HG03571 (cell line): Measurements from ENCODE around the gene MGAT4C.

Source experiments
- ATAC-seq: cut with Tn5 transposase; IDR thresholded peaks from one replicate; pipeline ENCODE4 v1.9.1; 2021; ENCODE audit not compliant: unreplicated experiment

Gene MGAT4C

GRCh38 chr12:86230516-86231146 is 25.6 kb downstream of the MGAT4C start:
- no peak for ATAC-seq

- no peak for ATAC-seq
Observed at GRCh38 chr12:86229772-86230171, 26.4 kb downstream of the MGAT4C start.

DNA sequence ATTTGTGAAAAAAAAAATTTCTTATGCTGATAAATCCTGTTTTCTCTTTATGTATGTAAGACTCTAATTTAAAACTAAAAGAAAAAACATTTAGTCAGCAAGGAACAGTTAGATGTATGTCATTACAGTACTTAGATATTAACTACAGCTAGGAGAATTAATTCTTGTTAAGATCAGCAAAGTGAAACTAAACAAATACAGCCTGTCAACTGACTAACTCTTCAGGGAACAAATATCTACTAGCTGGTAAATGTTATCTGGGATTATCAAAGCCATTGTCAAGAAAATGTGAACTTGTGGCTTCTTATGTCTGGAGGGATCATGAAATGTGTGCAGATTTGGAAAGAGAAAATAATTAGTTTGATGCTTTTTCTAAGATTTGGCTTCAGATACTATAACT is 27.5 kb downstream of the MGAT4C start:
- no peak for ATAC-seq

- ATAC-seq = no peak
Observed at GRCh38 chr12:86226481-86226880, 29.7 kb downstream of the MGAT4C start.

DNA sequence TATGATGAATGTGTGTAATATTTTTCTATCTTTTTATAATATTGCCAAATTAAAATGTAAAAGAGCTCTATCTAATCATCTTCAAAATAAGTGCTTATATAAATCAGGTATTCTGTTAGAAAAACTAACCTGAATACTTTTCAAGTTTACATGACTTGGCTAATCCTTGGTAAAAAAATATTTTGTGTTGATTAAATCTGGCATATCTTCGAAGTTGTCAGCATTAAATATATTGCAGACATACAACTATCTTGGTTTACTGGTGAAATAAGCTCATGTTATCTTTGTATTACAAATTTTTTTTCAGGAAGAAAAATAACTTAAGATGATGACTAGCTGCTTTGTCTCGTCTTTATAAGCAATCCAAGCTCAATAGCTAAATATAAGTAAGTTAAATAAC is 39.6 kb downstream of the MGAT4C start:
- no peak for ATAC-seq

GRCh38 chr12:86213012-86213411 is 43.2 kb downstream of the MGAT4C start:
- ATAC-seq = no peak

DNA sequence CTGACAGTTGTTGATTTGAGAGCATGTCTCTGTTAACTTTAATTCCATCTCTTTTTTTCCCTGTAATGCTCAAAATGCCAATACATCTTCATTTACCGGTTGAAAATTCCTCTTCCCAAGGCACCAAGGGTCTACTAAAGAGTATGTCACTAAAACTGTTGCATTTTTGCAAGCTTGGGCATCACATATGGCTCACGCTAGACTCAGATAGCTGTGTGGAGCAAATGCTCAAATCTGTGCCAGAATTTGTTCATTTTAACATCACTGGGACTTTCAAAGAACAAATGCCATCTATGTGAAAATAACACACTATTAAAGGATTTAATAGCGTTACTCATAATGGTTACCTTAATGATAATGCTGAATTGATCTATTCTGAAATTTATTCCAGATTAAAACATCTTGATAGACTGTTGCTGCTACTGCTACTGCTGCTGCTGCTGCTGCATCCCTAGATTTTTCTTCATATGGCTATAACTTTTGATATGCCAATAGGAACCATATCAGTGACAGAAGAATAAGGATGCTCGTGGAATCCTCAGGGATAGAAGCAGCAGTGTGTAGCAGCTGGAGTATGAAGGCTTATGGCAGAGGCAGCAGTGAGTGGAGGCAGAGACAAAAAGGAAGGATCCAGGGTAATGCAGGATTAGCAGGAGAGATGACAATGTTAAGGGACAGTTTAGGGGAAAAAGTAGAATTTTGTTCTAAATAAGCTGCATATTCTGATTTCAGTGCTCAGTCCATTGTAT is 57.3 kb downstream of the MGAT4C start:
- ATAC-seq = no peak

- no peak for ATAC-seq
Observed at GRCh38 chr12:86196465-86196864, 59.7 kb downstream of the MGAT4C start.

DNA sequence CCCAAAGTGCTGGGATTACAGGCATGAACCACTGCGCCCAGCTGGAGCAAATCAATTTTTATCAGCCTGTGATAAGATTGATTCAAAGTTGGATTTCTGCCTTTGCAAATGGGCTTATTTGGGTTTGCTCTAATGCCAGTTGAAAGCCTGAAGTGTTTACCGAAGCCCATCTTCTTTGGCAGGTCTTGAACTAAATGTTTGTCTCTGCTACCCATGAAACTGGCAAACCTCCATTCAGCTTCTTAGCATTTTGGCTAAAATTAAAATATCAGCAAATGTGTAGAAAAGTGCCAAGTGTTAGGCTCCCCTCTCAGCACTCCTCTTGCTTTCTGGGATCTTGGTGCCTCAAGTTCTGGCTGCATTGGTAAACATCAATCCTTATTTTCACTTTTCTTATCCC is 61.5 kb downstream of the MGAT4C start:
- no peak for ATAC-seq

GRCh38 chr12:86193931-86194330 is 62.3 kb downstream of the MGAT4C start:
- ATAC-seq = no peak

- no peak for ATAC-seq
Observed at GRCh38 chr12:86188226-86188625, 68.0 kb downstream of the MGAT4C start.

- ATAC-seq = no peak
Observed at GRCh38 chr12:86186449-86186848, 69.7 kb downstream of the MGAT4C start.

DNA sequence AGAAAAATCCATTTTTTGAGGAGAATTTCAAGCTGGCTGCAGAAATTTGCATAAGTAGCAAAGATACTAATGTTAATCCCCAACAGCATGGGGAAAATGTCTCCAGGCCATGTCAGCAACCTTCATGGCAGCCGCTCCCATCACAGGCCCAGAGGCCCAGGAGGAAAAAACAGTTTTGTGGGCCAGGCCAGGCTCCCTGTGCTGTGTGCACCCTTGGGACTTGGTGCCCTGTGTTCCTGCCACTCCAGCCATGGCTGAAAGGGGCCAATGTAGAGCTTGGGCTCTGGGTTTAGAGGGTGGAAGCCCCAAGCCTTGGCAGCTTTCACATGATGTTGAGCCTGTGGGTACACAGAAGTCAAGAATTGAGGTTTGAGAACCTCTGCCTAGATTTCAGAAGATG is 76.3 kb downstream of the MGAT4C start:
- ATAC-seq = no peak

DNA sequence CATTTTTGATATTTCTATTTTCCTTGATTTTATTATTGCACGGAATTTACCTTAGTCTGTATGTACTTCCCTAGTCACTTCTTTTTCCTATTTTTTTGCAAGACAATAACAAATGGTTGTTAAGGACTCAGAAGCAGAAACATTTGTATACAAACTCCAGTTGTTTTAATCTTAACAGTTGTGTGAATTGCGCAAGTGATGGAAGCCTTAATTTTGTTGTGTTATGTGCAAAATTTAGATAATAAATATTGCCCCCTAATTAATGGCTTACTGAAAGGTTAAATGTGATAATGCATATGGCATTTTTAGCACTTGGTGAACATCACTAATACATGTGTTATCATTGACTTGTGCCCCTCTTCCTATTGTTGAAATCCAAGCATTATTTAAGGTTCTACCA is 82.0 kb downstream of the MGAT4C start:
- no peak for ATAC-seq

GRCh38 chr12:86172913-86173443 is 83.2 kb downstream of the MGAT4C start:
- no peak for ATAC-seq

DNA sequence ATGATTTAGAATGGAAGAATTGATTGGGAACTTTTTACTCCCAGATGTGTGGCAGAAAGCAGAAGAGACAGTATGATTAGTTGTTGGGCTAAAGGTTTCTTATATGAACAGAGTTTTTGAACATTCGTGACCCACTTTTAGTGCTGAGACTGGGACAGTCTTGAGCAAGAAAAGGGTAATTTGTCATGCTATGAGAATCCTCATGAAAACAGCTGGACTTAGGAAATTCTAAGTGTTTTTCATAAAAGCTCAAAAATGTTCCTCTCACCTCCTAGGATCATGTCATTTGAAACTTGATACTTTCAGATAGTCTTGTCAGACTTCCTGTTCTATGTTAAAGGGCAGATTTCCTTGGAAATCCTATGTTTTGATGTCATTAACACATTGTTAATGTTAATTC is 86.1 kb downstream of the MGAT4C start:
- ATAC-seq = no peak

- no peak for ATAC-seq
Observed at GRCh38 chr12:86158956-86159355, 97.2 kb downstream of the MGAT4C start.

DNA sequence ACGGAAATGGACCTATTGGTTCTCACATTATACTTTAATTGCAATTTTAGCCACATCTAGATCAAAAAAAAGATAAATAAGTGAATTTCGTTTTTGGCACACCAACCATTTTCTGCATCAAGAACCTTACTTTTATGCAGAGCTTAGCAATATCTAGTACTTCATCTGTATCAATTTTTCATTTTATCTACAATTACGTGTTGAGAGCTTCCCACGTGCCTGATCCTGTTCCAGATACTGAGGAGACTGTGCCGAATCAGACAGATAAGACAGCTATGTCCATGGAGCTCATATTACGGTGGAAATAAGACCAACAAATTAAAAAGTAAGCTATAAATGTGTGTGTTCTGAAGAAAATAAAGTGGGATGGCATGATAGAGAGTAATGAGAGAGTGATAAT is 101.6 kb downstream of the MGAT4C start:
- no peak for ATAC-seq

DNA sequence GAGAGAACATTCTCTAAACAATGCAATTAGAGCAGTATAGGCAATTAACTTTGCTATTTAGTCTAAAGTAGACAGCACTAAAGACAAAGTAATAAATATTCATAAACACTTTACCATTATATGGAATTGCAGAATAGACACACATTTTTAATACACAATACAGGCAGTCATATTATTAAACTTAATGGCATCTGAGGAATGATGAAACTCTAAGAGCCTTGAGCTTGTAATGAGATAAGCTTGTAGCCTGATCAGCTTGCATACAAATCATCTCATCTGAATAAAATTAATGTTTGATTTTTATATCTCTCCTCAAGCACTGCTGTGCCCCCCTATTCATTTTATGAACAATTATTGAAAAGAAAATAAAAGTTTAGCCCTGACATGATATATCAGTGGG is 107.6 kb downstream of the MGAT4C start:
- no peak for ATAC-seq

DNA sequence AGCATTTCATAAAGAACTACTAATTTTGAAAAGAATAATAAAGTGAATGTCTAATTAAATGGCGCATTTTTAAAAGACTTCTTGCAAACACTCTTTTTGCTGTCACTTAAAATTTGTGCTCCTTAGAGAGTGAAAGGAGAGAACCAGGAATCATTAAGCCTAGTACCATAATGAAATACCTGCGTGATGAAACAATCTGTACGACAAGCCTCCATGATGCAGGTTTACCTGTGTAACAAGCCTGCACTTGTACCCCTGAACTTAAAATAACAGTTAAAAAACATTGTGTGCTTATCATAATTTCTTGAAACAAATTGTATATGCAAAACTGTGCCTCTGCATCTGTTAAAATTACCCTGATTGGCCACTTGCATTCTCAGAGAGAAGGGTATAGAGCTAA is 108.1 kb downstream of the MGAT4C start:
- ATAC-seq = no peak

GRCh38 chr12:86145156-86145555 is 111.0 kb downstream of the MGAT4C start:
- no peak for ATAC-seq

- no peak for ATAC-seq
Observed at GRCh38 chr12:86143162-86143561, 113.0 kb downstream of the MGAT4C start.

GRCh38 chr12:86139671-86140070 is 116.5 kb downstream of the MGAT4C start:
- ATAC-seq = no peak
